Stimulated activated CD8-positive, alpha-beta memory T cell treated with anti-CD3 and anti-CD28 coated beads, Interleukin-4, amount 100 ng/mL, for 48 hours (primary cell): ENCODE data around the gene ZNF648.
"Not testable (repeated sequence)": the region's sequence is repeated elsewhere in the genome, so short reads cannot be mapped to it uniquely, and the experiment has no call there.

ENCODE experiments used
- DNase-seq: peaks from one replicate; pipeline ENCODE4 v3.0.0-alpha.2; 2020

Gene ZNF648

GRCh38 chr1:182010800-182011370, 50.6 kb downstream of the ZNF648 start:
- not testable (repeated sequence) for DNase-seq

GRCh38 chr1:182005398-182005797, 56.1 kb downstream of the ZNF648 start:
- not testable (repeated sequence) for DNase-seq

- DNase-seq: no peak
These were observed 56.9 kb downstream of the ZNF648 start for GRCh38 chr1:182004601-182005000.
